ENCODE data around the gene AIPL1.
A peak's percentile ranks its signal among the peaks of the same experiment; 100 is the strongest.

Gene AIPL1

DNA sequence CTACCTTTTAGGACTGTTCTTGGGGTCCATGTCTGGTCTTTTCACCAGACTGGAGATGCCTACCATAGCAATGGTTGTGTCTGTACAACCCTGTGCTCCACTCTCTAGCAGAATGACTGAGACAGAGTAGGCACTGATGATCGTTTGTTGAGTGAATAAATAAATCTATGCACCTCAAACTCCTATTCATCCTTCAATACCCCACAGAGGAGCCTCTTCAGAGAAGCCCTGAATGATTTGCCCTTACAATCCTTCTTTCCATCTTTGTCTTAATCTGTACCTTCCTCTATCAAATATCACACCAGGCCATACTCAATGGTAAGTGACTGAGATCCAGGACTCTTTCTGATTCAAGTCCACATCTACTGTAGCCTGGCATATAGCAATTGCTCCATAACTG is 32.6 kb upstream of the AIPL1 start:
- DNase-seq (ENCODE audit: low spot score) (no peak), FAIRE-seq (no peak)

DNA sequence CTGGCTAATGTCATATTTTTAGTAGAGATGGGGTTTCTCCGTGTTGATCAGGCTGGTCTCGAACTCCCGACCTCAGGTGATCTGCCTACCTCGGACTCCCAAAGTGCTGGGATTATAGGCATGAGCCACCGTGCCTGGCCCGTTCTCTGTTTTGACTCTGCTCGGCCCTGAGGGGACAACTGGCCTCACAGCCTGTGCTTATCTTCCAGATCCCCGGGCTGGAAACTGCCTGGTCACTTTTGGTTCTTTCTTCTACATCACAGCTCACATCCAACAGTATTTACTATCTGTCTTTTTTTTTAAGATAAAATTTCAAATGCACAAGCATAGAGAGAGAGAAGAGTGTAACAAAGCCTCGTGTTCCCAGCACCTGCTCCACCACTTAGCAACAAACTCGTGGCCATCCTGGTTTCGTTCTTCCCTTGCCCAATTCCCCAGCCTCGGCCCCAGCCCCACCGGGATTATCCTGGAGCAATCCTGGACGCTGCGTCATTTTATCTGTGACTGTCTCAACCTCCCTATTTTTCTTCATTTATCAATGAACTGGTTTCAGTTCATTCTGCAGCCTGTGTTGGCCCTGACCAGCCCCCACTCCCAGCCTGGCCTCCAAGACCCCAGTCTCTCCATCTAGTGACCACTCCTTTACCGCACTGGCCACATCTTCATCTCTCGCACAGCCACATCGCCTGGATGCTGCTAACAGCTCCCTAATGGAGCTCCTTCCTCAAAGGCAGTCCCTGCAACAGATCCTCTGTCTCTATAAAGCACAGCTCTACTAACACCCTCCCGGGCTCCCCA is 30.5 kb upstream of the AIPL1 start:
- DNase-seq (ENCODE audit: low spot score), result no peak
- FAIRE-seq, result no peak

DNA sequence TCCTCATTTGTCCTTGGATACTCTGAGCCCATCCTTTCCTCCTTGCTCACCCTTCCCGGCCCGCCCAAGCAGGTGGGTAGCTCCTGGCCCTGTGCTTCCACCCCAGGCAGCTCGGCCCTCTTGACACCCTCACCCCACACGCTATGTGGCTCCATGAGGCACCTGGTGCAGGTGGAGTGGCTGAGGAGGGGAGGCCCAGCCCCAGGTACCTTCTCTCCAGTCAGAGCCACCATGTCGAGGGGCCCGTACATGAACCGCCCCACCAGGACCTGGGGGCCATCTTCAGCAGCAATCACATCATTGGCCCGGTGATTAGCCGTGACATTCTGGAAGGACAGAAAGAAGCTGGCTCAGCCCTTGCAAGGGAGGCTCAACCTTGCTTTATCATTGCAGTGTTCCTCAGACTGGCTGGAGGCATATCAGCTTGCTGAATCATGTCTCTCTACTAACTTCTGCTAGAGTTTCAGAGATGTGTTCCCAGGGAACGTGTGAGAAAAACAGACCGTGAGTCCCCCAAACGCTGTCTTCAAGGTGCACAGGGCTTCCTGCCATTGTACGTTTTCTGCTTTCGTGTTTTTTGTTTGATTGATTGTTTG is 29.6 kb upstream of the AIPL1 start:
- DNase-seq (ENCODE audit: low spot score) (no peak), FAIRE-seq (no peak)

DNA sequence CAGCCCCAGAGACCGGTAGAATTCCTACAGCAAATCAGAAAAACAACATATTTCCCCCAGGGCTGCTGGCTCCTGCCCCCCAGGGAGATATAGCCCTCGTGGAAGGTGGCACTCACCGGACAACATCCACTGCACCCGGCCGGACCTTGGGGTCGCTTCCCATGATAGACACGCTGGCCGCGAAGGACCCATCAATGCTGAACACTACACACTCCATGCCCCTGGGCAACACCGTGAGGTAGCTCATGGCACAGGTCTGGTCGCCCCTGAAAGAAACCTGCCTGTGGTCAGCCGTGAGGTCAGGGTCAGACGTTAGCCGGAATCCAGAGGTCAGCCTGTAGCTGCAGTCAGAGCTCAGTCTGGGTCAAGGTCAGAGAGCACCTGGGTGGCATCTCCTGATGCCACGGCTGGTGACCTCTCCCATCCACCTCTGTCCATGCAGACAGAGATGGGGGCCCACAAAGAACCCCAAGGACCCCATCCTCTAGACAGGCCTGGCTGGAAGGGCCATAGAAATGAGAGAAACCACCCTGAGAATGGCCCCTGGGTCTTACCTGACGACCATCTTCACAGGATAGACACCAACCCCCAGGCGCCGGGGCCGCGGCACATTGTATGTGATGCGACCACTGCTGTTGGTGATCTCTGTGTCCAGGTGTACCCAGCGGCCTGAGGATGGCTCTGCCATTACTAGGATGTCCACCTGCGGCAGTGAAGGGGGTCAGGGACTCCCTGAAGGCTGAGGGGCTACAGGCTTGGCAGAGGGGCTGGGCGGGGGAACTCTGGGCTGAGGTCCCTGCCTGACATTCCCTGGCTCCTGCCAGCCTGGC is 28.9 kb upstream of the AIPL1 start:
- DNase-seq (ENCODE audit: low spot score) (no peak), FAIRE-seq (no peak)

DNA sequence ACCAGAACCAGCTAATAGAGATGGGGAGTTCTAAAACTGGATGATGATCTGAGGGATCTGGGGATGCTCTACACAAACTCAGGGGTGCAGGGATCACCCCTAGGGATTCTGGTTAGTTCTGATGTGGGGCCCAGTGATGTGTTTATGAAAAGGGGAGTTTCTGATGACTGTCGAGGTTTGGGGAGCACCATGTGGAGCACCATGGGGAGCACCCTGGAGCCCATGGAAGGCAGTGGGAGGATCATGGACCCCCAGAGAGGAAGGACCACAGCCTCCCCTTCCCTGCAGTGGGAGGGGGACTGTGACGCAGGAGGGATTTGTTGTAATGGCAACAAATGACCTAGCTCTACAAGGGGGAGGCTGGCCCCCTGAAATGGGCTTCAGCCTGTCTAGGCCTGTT is 27.8 kb upstream of the AIPL1 start:
- no peak for FAIRE-seq
- no peak for DNase-seq (ENCODE audit: low spot score)

DNA sequence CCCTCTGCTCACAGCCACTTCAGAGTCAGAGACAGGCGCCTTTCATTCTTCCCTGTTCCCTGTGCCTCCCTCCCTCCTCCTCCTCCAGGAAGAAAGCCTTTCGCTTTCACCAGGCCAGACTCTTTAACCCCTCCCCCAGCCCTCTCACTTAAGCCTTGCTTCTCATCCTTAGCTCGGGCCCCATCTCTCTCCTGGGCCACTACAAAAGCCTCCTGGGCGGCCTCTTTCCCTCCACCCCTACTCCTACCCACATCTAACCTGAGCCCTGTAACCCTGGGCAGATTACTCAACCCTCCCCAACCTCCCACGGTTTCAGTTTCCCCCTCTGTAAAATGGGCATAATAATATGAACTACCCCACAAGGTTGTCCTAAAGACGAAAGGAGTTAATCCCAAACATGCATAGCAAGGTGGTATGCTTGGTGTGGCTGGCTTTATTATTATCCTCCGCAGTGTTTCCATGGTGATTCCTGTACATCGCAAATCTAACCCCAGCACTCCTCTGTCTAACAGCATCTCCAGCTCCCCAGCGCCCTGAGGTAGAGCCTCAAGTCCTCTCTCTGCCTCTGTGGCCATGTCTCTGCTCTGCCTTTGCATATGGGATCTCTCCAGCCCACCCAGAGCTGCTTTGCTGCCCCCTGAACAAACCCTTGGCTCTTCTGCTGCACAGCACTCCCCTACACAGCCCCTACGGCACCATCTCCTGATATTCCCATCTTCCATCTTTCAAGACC is 27.0 kb upstream of the AIPL1 start:
- FAIRE-seq (no peak), DNase-seq (ENCODE audit: low spot score) (no peak)

DNA sequence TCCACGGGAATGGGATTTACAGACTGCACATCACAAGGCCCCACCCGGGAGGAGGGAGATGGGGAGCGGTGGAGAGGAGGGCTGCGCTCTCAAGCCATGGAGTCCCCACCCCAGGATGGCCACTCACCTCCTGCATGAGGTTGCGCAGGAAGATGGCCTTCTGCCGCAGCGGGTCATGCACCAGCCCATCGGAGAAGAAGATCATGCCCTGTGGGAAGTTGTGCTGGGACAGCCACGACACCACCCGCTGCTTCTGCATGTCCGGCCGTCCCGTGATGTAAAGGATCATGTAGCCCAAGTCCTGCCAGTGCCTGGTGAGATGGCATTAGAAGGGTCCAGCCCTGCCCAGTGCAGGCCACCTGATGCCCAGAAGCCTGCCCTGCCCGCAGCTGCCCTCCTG is 26.3 kb upstream of the AIPL1 start:
- FAIRE-seq, result no peak
- no peak for DNase-seq (ENCODE audit: low spot score)

DNA sequence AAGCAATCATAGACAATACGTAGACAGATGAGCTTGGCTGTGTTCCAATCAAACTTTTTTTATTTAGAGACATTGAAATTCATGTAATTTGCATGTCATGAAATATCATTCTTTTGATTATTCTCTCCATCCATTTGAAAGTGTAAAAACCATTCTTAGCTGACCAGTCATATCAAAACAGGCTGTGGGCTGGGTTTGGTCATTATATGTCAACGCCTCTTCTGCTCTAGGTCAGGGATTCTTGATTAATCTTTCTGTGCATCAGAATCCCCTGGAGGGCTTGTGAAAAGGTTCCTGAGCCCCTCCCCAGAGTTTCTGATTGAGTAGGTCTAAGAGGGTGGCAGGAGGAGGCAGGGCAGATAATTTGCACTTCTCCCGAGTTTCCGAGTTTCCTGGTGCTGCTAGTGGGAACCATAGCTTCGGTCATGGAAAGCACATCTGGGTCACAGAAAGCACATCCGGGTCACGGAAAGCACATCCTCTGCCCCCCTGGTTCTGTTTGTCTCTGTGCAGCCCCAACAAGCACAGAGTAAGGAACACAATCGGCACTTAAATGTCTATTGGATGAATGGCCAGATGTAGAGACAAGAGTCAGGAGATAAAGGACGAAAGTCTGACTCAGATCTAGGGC is 25.7 kb upstream of the AIPL1 start:
- no peak for FAIRE-seq
- no peak for DNase-seq (ENCODE audit: low spot score)

DNA sequence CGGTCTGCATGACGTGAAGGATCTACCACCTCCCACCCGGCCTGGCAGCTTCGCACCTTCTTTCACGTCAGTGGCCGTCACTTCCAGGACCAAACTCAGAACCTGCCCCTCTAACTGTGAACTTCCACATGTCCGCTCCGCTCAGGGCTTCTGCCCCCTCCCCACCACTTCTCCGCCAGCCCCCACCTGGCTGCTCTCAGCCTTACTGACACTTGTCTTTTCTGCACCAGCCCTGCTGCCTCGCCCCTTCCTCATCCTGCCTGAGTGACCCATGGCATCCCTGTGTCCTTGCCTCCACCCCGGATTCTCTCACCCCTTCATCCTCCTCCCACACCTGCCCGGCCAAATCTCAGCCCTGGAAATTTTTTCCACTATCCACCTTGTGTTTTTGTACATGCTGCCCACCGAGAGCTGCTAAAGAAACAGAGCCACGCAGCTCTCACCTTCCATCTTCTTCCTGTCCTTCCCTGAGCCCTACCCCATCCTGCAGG is 23.6 kb upstream of the AIPL1 start:
- no peak for DNase-seq (ENCODE audit: low spot score)
- FAIRE-seq, result no peak

DNA sequence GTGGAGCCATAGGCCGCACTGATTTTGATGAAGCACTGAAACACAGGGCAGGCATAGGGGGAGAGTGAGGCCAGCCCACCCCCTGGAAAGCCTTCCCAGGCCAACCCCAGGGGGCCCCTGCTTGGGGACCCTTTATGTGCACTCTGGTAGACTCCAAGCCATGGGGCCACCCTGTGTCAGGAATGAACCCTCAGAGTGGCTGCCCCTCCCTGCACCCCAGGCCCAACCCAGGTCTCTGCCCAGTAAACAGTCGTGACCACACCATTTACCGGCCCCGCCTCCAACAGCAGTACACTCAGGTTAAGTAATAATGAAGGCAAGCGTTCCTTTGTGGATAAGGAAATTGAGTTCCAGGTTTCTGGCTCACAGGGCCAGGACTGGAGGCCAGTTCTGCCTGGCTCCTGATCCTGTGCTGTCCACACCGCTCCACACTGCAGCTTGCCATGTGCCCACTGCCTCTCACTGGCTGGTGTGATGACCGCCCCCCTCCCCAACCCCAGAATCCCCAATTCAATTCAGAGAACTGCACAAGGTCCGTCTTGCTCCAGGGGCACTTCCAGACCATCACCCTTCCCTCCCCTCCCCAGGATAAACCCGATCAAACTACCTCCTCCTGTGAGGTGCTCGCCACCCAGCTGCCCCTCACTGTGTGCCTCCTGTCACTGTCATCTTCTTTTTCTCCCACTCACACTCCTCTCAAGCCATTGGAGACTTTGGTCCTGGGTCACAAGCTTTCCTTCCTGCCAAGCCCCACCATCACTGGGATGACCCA is 23.0 kb upstream of the AIPL1 start:
- FAIRE-seq, result no peak

DNA sequence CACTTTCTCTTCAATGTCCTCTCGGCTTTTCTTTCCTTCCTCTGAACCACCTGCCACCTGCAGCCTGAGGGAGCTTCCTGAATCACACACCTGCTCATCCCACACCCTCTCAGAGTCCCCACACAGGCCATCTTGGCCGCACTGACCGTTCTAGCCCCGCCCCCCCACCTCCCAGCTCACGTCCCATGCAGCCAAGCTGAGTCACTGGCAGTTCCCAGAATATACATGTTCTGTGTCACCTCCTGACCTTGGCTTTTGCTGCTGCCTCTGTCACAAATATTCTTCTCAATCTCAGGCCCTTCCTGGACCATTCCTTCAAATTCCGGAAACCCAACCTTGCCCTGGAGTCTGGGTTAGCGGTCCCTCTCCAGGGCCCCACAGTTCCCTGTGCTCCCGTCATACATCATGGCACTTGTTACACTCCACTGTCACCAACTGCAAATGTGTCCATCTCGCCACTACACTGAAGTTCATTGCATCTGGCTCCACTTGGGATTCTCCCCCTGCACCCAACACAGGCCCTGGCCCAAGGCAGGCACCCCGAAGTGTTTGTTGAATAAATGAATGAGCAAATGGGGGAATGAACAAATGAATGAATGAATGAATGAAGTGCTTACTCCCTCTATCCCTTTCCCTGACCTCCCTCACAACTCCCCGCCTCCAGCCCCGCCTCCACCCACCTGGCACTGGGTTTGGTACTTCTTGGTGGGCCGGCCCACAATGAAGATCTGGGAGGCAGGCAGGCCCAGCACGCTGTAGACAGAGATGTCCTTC is 22.2 kb upstream of the AIPL1 start:
- DNase-seq (ENCODE audit: low spot score), result peak; percentile 62

More for the DNA sequence above, 23.0 kb upstream of the AIPL1 start:
- DNase-seq (ENCODE audit: low spot score), result no peak

DNA sequence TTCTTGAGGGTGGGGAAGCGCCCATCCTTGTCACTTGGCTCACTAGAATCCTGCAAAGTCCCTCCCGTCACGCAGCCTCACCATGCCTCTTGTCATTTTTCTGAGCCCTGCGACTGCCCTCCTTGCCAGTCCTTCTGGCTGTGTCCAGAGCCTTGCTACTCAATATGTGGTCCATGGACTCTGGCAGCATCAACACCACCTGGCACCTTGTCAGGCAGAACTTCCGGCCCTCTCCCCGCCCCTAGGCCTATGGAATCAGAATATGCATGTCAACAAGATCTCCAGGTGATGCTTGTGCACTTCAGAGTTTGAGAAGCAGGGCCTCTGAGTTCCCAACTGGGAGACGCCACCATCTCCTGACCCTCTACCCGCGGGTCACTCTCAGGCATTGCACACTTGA is 21.4 kb upstream of the AIPL1 start:
- FAIRE-seq (no peak), DNase-seq (ENCODE audit: low spot score) (no peak)

More for the DNA sequence above, 22.2 kb upstream of the AIPL1 start:
- FAIRE-seq, result no peak

DNA sequence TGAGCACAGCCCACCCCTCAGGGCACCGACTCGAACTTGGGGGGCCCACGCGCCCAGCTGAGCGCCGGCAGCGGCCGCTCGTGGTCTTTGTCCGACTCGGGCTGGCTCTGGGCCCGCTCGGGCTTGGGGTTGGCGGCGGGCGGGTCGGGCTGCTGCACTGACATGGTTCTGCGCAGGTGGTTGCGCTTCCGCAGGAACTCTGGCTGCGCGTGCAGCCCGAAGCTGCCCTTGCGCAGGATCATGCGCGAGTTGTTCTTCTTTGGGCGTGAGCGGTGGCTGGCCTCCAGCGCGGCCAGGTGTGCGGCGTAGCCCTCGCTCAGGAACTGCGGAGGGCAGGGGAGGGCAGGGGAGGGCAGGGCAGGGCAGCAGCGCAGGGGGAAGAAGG is 20.4 kb upstream of the AIPL1 start:
- DNase-seq (ENCODE audit: low spot score) (no peak), FAIRE-seq (no peak)

DNA sequence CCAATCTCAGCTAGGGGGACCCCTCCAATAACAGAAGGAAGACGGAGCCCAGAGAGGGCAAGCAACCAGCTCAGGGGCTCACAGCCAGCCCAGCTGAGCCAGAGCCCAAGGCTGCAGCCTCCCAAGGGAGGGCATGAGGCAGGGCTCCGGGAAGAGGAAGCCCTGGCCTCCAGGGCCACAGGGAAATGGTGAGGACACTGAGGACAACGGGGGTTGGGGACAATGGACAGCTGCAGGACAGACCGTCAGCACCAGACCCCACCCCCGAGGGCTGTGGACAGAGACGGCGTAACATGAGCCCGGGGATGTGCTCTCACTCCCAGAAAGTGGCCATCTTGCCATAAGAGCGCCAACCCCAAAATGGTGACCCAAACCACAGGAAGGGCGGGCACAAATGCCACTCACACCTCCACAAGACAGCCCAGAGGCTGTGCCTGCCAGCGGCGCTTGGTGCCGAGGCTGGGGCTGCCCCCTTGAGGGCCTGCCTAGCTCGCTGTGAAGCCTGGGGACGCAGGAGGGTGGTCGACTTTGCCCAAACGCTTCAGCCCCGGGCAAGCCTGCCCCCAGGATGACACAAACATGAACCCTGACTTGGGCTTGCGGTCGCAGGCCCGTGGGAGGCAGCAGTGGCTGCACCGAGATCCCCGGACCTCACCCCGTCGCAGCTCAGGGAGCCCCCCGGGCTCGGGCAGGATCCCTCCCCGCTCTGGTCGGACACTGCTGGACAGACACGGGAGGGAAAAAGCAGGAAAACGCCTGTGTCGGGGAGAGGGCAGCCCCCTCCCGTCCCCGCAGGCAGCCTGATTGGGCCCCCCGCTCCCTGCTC is 19.8 kb upstream of the AIPL1 start:
- no peak for FAIRE-seq
- DNase-seq (ENCODE audit: low spot score), result no peak

DNA sequence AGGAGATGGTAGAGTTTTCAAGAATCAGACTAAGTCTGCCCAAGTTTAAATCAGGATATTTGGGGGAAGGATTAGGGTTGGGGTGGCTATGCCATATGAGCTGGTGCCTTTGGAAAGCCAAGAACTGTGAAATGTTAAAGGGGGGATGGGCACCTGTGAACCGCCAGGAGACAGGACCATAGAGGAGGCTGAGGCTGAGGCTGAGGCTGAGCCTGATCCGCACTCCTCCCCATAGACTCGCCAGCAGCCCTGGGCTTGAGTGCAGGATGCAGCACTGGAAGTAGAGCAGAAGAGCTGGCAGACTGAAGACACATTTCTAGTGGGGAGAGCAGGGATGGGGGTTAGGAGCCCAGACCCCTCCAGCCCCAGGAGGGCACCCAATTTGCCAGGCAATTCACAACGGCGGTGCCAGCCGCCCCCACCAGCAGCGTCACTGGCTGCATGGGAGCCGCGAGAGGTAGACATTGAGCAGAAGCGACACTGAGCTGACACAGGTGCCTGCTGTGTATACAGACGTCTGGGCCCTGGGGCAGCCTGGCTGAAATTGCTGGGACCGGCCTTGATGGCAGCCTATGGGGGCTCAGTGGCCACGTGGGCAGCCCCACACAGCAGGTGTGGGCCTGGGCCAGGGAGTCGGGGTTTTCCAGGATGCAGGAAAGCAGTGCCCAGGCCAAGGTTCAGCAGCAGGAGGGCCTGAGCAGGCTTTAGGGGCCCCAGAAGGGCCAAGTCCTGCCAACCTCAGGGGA is 18.5 kb upstream of the AIPL1 start:
- no peak for FAIRE-seq

DNA sequence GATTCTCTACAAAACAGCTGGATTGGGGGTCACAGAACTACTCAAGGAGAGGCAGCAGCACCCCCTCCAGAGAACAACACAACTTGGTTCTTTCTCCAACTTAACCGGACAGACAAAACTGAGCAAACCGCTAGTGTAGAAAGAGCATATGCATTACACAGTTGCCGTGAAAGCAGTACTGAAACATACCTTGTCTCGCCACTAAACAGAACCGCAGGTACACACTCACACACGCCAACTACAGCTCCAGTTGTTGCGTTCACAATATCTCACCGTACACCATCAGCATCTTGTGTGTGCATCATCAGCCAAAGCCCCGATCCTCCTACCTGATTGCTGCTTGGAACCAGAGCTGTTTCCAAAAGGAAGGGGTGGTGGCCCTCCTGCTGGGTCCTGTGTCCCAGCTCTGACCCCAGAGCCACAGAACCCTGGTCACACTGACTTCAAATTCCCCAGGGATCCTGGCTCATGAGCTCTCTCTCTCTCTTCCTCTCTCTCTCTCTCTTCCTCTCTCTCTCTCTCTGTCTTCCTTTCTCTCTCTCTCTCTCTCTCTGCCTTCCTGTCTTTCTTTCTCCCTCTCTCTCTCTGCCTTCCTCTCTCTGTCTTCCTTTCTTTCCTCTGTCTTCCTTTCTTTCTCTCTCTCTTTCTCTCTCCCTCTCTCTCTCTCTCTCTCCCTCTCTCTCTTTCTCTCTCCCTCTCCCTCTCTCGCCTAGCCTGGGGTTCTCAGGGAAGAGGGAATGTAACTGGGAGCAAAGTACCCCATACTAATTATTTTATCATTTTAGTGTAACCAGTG is 17.7 kb upstream of the AIPL1 start:
- DNase-seq (ENCODE audit: low spot score) (no peak), FAIRE-seq (no peak)

More for the DNA sequence above, 18.5 kb upstream of the AIPL1 start:
- no peak for DNase-seq (ENCODE audit: low spot score)
